Hair follicle dermal papilla cell (primary cell): ENCODE measurements around the gene GPI. TPM values are rescaled to one million over a fixed set of nuclear protein-coding genes. Genes with fewer than 3 reads are reported as not detected.

ENCODE experiments used
- total RNA-seq: library from RNA; depleted of rRNA; stranded (reverse); fragments of >200 nt; gene quantifications from 2 replicates; pipeline ENCODE4 v1.2.3, GENCODE V29; 2012

Gene GPI
- total RNA-seq, result 146 and 148 TPM in 2 replicates

GRCh38 chr19:34364830-34365462 lies at the start of gene GPI:
GPI (plus strand) TSS chr19:34365196; CDS start chr19:34365267, 71 bp downstream.

GRCh38 chr19:34404109-34404909 lies 39.3 kb downstream of the GPI start, which contains the start of gene PDCD2L:
PDCD2L (plus strand) TSS chr19:34404399; CDS start chr19:34404431, 32 bp downstream.

Other genes with a start within 250 kb of the GPI start
- gene LSM14A, start 192.7 kb upstream of the GPI start, total RNA-seq, result 66.9 and 73.2 TPM in 2 replicates
- gene GARRE1, start 110.6 kb upstream of the GPI start, total RNA-seq, result 18.9 and 24.7 TPM in 2 replicates
- gene PDCD2L, start 39.2 kb downstream of the GPI start, total RNA-seq, result 6.5 and 7.9 TPM in 2 replicates
- gene UBA2, start 63.2 kb downstream of the GPI start, total RNA-seq, result 82.2 and 95.6 TPM in 2 replicates
- gene WTIP, start 116.6 kb downstream of the GPI start, total RNA-seq, result 37.5 and 40.2 TPM in 2 replicates